GM06990 (cell line): ENCODE measurements around the gene OTUD5.

Source experiments
- DNase-seq: peaks from one replicate; pipeline ENCODE4 v3.0.0-alpha.2; 2011; ENCODE audit not compliant: insufficient read length; ENCODE audit errors: extremely low read depth
- H3K27me3 ChIP-seq: replicated peaks from 2 replicates; pipeline ENCODE4 v1.6.0; 2011; ENCODE audit warnings: low read length; ENCODE audit not compliant: control insufficient read depth, insufficient read depth
- H3K36me3 ChIP-seq: 2 replicates; pipeline ENCODE4 v1.5.1; 2011; ENCODE audit warnings: low read length; ENCODE audit not compliant: control insufficient read depth, insufficient read depth
- H3K4me3 ChIP-seq: replicated peaks from 2 replicates; pipeline ENCODE4 v1.5.1; 2011; ENCODE audit warnings: low read depth, mild to moderate bottlenecking, control low read depth, low read length
- TF ChIP-seq, protein P1 (sequence below): IDR thresholded peaks from 2 replicates; pipeline ENCODE4 v1.5.1; 2011; ENCODE audit warnings: low read length, control low read depth, mild to moderate bottlenecking, inconsistent platforms; ENCODE audit not compliant: insufficient read depth, poor library complexity, severe bottlenecking

The OTUD5 gene

DNA sequence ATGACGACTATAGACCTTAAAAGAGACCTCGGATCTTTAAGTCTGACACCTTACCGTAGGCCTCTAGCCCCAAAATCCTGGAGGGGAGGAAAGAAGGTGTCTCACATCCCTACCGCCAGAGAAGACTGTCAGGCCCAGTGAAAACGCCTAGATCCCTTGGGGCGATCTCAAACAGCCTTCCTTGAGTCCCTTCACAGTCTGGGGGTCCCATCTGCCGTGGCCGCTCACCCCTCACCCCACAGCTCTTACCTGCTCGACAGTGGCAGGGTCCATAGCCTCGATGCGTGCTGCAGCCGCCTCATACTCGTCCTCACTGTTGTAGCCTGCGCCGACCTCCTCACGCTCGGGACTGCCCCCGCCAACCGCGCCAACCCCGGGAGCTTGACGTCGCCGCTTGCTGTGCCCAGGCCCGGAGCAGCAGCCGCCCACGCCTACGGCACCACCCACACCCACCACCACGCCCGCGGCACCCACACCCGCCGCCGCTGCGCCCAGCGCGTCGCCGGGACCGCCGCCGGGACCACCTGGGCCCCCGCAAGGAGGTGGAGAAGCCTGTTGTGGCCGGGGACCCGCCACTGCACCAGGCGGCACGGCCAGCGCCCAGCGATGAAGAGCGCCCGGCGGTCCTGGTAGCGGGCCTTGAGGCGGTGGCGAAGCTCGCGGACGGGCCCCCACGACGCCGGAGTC, 536 bp downstream of the OTUD5 start:
- peak; percentile 54 for DNase-seq
- Histone ChIP-seq H3K27me3 (no peaks in the 10 kb centered on the region), H3K4me3 (peak overlapping the region; percentile 69), H3K36me3 (no peaks in the 10 kb centered on the region; the same call in none of the 2 replicates)
- TF ChIP-seq, protein P1, sequence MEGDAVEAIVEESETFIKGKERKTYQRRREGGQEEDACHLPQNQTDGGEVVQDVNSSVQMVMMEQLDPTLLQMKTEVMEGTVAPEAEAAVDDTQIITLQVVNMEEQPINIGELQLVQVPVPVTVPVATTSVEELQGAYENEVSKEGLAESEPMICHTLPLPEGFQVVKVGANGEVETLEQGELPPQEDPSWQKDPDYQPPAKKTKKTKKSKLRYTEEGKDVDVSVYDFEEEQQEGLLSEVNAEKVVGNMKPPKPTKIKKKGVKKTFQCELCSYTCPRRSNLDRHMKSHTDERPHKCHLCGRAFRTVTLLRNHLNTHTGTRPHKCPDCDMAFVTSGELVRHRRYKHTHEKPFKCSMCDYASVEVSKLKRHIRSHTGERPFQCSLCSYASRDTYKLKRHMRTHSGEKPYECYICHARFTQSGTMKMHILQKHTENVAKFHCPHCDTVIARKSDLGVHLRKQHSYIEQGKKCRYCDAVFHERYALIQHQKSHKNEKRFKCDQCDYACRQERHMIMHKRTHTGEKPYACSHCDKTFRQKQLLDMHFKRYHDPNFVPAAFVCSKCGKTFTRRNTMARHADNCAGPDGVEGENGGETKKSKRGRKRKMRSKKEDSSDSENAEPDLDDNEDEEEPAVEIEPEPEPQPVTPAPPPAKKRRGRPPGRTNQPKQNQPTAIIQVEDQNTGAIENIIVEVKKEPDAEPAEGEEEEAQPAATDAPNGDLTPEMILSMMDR: no peak

DNA sequence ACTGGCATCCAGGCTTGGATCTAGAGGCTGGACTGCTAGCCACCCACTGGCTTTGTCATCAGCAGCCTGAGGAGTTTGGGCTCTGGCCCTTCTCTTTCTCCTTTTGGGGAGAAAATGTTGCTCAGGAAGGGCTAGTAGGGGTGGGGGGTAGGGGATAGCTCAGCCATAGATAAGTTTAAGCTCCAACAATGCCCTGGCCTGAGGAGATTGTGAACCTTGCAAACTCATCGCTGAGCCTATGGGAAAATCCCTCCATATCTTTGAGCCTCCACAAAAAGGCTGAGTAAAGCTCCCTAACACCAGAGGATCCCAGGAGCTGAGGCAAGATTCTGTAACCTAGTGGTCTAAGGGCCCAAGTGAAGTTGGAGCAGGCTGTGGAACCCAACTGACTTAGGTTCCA, 8.8 kb downstream of the OTUD5 start:
- no peak overlapping the region for H3K4me3 ChIP-seq
- no peaks in the 10 kb centered on the region for H3K27me3 ChIP-seq
- TF ChIP-seq, protein P1: no peak
- DNase-seq: no peak
- peaks cover 2% of the 10 kb centered on the region for H3K36me3 ChIP-seq

DNA sequence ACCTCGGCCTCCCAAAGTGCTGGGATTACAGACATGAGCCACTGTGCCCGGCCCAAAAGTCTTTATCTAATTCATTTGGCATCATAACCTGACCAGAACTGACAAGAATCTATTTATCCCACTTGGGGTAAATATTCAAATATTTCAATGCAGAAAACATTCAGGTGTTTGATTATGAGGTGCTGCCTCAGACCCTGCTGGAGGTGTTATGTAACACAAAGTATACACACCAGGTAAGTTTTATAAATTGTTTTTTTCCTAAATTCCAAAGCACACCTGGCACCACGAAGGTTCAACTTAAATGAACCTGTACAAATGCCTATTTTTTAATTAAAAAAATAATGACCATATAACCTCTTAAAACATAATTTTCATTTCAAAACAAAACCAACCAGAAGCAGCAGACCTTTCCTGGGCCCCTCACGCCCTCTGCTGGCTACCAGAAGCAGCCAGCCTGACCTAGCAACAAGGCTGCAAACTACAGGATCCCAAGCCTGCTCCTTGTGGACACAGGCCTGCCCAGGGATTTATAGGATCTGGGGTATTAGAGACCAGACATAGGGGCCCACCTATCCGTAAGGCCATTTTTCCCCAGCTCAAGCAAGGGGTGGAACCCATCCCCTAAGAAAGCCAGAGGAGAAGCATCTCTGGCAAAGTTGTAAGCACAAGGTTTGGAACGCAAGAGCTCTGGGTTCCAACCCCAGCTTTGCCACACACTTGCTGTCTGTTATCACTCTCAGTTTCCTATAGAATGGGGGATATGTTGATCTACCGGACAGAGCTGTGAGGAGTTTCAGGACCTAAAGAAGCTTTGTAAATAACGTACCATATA, 11.7 kb downstream of the OTUD5 start:
- no peak for DNase-seq

DNA sequence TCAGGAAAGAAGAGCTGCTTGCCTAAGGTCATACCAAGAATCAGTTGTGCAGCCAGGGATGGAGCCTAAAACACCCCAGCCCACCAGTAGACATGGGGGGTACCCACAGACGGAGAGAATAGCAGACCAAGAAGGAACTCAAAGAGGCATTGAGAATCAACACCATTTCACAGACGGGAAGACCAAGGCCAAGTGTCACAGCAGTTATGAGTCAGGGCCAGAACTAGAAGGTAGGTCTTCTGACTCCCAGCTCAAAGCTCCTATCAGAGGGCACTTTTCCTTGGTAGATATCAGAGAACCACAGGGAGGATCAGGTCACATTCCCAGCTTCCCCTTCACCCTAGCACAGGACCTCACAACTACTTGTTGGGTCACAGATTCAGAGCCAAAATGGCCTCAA, 14.5 kb downstream of the OTUD5 start:
- no peaks in the 10 kb centered on the region for H3K27me3 ChIP-seq
- no peak overlapping the region for H3K4me3 ChIP-seq
- TF ChIP-seq, protein P1: no peak
- DNase-seq: no peak
- no peaks in the 10 kb centered on the region; the same call in 1 of the 2 replicates for H3K36me3 ChIP-seq

More for the DNA sequence above, 11.7 kb downstream of the OTUD5 start:
- H3K27me3 ChIP-seq: no peaks in the 10 kb centered on the region
- TF ChIP-seq, protein P1: peak; percentile 91
- peaks cover 2% of the 10 kb centered on the region for H3K36me3 ChIP-seq
- no peak overlapping the region for H3K4me3 ChIP-seq

DNA sequence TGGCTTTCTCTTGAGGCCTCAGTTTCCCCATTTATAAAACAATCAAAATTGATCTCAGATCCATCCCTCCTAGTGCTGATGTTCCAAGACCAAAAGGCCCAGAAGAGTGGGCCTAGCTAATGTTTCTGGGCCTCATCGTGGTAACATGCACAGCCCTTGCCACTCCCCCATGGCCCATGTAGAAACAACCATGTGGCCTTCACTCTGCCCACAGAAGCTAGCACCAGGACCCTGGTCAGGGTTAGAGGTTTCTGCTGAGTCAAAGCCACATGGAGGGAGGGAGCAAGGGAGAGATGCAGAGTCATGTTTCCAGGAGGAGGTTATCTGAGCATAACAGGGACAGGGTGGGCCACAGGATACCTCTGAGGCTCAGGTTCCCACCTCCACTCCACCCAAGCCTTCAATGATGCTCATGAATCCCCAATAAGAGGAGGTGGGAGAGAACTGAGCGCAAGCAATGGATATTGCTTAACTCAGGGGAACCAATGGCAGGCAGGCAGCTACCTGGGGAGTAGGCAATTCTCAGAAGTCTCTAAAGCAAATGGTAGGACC, 16.9 kb downstream of the OTUD5 start:
- H3K27me3 ChIP-seq: no peaks in the 10 kb centered on the region
- H3K4me3 ChIP-seq: no peak overlapping the region
- DNase-seq: no peak
- TF ChIP-seq, protein P1: no peak
- H3K36me3 ChIP-seq: no peaks in the 10 kb centered on the region; the same call in 1 of the 2 replicates
